GM19351 (cell line): ENCODE data around the gene SLIT3.
"Not testable (repeated sequence)": the region's sequence is repeated elsewhere in the genome, so short reads cannot be mapped to it uniquely, and the experiment has no call there.

Experiments
- ATAC-seq: cut with Tn5 transposase; IDR thresholded peaks from one replicate; pipeline ENCODE4 v1.9.1; 2021; ENCODE audit warnings: mild to moderate bottlenecking, moderate library complexity; ENCODE audit not compliant: unreplicated experiment

The SLIT3 gene

DNA sequence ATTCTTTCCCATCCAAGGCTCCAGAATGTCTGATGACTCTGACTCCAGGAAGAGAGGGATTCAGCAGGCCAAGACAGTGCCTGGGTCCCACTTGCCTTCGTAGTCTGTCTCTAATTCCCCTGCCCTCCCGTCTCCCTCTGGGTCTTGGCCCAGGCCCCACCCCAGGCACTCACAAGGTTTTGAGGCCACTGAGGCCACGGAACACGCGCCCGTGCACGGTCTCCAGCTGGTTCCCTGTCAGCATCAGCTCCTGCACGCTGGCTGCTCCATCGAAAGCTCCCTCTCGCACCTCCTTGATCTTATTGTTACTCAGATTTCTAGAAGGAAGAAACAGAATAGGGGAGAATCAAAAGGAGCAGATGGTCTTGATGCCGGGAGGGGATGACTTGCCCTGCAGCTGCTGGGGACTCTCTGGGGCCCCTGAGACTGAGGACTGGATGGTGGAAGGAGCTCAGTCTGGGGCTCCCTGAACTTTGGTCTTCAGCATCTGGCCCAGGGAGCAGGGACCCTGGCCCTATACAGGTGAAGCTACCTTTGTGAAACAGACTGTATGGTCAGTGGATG is 547.2 kb downstream of the SLIT3 start:
- ATAC-seq: no peak

- no peak for ATAC-seq
Measured at GRCh38 chr5:168752416-168753190, 548.3 kb downstream of the SLIT3 start.

DNA sequence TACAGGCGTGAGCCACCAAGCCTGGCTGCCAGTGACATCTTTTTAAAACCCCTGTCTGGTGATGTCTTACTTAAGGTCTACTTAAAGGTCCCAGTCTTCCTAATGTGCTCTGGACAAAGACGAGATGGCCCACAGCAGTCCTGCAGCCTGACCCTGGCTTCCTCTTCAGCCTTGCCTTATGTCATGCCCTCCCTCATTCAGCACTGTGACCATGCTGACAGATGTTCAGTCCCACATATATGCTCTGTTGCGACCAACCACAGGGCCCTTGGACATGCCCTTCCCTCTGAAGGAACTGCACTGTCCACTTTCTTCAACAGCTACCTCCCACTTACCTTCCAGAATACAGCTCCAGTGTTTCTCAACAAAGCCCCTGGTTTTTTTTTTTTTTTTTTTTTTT is 548.9 kb downstream of the SLIT3 start:
- no peak for ATAC-seq

GRCh38 chr5:168750926-168751325 is 550.0 kb downstream of the SLIT3 start:
- ATAC-seq: no peak

GRCh38 chr5:168749391-168750100 is 551.4 kb downstream of the SLIT3 start:
- ATAC-seq: no peak

DNA sequence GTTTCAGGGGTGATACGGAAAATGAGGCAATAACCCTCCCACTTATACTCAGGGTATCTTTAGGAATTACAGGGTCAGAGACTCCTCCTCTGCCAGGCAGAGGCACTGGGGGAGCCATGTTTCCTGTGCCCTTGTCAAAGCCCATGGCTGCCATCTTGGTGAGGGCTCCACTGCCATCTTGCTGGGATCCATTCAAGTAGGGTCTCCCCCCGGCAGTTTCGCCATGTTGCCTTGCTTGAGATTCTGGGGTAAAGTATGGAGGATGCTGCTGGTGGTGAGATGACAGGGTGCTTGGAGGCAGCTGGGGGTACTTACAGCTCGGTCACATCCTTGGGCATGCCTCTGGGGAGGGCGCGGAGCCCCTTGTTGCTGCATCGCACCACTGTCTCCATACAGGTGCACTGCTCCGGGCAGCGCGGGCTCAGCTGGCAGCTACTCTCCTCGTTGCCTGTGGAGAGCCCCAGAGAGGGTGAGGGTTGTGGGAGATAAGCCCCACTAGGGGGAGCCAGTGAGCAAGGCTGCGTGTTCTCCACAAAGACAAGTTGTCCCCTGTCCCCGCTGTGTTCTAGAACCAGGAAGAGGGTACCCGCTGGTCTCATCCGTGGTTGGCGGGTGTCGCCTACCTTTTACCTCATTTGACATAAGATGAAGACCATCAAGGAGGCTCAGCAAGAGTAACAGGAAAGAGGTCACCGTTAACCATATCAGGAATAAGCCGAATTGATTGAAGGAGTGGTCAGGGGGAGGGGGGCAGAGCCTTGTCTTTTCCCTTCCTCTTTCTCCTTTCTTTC is 552.8 kb downstream of the SLIT3 start:
- ATAC-seq: peak; percentile 86

DNA sequence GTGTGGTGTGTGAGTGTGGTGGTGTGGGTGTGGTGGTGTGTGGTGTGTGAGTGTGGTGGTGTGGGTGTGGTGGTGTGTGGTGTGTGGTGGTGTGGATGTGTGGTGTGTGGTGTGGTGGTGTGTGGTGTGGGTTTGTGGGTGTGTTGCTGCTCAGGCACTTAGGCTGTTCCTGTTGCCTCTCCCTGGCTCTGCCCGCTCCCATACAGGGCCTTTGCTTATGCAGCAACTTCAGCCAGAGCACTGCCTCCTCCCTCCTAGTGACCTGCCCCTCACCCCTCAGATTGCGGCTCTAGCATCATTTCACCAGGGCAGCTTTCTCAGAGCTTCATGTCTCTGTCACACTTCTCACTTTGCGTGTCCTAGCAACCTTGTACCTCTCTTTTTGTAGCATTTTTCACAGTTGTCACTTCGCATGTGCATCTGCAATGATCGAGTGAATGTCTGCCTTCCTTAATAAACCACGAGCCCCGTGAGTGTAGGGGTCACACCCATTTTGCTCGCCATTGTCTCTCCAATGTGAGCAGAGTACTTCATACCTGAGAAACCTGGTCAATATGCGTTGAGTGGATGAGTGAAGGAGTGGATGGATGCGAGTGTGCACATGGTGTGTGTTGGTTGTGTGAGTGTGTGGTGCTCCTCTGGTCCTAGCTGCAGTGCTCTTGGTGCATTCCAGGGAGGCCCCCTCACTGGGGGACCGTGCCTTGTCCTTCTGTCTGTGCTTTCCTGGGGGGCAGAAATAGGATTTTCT is 553.9 kb downstream of the SLIT3 start:
- no peak for ATAC-seq

DNA sequence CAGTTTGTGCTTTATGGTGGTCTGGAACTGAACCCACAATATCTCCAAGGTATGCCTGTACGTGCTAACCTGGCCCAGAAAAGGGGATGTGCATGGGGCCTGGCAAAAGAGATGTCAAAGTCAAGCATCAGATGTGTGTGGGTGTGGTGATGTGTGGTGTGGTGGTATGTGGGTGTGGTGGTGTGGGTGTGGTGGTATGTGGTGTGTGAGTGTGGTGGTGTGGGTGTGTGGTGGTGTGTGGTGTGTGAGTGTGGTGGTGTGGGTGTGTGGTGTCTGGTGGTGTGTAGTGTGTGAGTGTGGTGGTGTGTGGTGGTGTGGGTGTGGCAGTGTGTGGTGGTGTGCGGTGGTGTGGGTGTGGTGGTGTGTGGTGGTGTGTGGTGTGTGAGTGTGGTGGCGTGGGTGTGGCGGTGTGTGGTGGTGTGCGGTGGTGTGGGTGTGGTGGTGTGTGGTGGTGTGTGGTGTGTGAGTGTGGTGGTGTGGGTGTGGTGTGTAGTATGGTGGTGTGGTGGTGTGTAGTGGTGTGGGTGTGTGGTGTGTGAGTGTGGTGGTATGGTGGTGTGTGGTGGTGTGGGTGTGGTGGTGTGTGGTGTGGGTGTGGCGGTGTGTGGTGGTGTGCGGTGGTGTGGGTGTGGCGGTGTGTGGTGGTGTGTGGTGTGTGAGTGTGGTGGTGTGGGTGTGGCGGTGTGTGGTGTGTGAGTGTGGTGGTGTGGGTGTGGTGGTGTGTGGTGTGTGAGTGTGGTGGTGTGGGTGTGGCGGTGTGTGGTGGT is 554.6 kb downstream of the SLIT3 start:
- not testable (repeated sequence) for ATAC-seq

DNA sequence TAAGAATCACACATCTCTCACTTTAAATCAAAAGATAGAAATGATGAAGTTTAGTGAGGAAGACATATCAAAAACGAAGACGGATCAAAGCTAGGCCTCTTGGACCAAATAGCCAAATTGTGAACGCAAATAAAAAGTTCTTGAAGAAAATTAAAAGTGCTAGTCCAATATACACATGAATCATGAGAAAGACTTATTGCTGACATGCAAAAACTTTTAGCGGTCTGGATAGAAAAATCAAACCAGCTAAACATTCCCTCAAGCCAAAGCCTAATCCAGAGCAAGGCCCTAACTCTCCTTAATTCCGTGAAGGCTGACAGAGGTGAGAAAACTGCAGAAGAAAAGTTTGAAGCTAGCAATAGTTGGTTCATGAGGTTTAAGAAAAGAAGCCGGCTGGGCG is 557.3 kb downstream of the SLIT3 start:
- ATAC-seq: no peak

- ATAC-seq: not testable (repeated sequence)
Measured at GRCh38 chr5:168742311-168742710, 558.6 kb downstream of the SLIT3 start.

DNA sequence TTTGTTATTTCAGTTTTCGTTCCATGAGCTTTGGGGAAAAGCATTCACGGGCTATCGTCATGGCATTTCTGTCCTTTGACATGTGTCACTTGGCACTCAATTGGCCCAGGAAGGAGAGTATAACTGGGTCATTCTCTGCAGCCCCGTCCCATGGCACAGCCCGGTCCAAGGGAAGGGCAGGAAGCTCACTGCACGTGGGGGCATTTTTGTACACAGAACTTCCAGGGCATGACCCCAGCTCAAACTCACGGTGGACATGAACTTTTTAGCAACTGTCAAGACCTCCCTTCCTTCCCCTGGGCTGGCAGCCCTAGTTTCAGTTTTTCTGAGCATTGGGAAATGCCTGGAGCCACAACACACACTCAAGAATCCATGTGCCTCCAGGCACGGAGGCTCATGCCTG is 560.1 kb downstream of the SLIT3 start:
- ATAC-seq: no peak

DNA sequence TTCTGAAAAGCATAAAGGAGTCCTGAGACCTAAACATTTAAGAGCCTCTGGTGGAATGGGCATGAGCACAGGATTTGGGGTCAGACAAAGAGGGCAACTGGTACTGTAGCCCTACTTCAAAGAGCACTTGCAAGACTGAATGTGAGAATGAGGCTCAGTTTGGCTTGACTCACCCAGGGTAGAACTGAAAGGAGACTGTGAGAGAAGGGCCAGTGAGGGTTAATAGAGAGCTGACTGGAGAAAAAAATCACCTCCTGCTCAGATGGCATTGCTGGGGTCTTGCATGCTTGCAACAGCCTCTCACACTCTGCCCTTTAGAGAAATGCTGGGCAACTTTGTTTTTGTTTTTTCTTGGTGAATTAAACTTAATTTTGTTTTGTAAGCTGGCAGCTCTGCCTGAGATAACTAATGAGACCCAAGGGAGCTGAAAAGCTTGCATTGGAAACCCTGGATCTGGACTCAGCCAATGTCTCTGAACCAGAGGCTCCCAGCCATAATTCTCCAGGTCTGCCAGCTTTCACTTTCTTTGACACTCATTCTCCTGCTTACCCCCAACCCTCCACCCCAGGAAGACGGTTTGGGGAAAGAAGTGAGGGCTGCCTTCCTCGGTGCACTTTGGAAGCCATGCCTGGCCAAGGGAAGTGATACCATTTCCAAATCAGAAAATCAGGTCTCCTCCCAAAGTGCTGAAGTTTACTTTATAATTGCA is 560.7 kb downstream of the SLIT3 start:
- no peak for ATAC-seq

- ATAC-seq: no peak
Measured at GRCh38 chr5:168737066-168737465, 563.9 kb downstream of the SLIT3 start.

DNA sequence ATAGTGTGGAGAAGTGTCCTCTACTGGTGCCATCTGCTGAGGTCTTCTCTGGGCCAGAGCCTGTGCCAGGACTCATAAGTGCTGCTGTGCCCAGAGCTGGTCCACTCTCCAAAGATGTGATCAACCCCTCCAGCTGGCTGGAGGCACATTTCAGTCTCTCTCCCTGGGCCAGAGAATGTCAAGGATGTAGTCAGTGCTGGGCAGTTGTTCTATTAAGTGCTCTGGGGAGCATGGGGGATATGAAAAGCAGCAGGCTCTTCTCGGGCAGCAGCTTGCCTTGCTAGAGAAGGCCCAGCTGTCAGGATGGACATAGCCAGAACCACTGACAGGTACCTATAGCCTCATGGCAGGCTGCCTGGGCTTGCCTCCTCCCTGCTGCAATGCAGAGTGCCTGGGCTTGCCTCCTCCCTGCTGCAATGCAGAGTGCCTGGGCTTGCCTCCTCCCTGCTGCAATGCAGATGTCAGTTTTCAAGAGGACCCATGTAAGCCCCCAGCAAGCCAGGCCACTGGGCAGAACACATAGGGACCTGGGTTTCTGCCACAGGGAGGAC is 564.6 kb downstream of the SLIT3 start:
- no peak for ATAC-seq

GRCh38 chr5:168734620-168735300 is 566.2 kb downstream of the SLIT3 start:
- peak; percentile 96 for ATAC-seq

- no peak for ATAC-seq
Measured at GRCh38 chr5:168734119-168734518, 566.8 kb downstream of the SLIT3 start.

DNA sequence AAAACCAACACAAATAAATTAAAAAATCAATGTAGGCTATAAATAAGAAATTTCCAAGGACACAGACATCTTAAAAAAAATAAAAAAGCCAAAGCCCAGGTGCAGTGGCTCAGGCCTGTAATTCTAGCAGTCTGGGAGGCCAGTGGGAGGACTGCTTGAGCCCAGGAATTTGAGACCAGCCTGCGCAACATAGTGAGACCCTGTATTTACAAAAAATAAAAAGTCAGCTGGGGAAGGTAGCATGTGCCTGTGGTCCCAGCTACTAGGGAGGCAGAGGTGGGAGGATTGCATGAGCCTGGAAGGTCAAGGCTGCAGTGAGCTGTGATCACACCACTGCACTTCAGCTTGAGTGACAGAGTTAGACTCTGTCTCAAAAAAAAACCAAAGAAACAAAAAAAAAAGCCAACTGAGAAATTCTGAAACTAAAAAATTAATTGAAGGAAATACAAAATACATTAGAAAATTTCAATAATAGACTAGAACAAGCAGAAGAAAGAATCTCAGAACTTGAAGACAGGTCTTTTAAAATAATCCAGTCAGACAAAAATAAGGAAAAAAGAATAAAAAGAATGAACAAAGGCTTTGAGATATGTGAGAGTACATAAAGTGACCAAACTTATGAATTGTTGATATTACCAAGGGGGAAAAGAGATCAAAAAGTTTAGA is 572.3 kb downstream of the SLIT3 start:
- ATAC-seq: no peak

GRCh38 chr5:168727547-168727946 is 573.4 kb downstream of the SLIT3 start:
- no peak for ATAC-seq
